Left lung (tissue), 10 donors: ENCODE data around the gene HSPA12A. TPM values are rescaled to one million over a fixed set of nuclear protein-coding genes. Genes with fewer than 3 reads are reported as not detected.

Experiments
- ATAC-seq: fragments of 200-7000 bp; cut with Tn5 transposase; one replicate; pipeline ENCODE4 v1.9.1; 2020; ENCODE audit warnings: moderate library complexity
- DNase-seq, 4 donors: peaks; one replicate each; pipeline ENCODE4 v3.0.0-alpha.2; 2013 to 2020
- H3K27ac ChIP-seq, 2 donors: fragments of 200-600 bp; sonication (generic) in 1 of 2; one replicate each; pipeline versions ENCODE4 v1.5.0 to v1.8.0; 2020 to 2021
- H3K27me3 ChIP-seq, 2 donors: fragments of 200-600 bp; sonication (generic) in 1 of 2; one replicate each; pipeline versions ENCODE4 v1.5.0 to v1.8.0; 2020 to 2021
- H3K36me3 ChIP-seq, 2 donors: fragments of 200-600 bp; sonication (generic) in 1 of 2; one replicate each; pipeline versions ENCODE4 v1.5.0 to v1.8.0; 2020 to 2021
- H3K4me1 ChIP-seq, 2 donors: fragments of 200-600 bp; one replicate each; pipeline ENCODE4 v1.8.0; 2021
- H3K4me3 ChIP-seq, 2 donors: fragments of 200-600 bp; sonication (generic) in 1 of 2; one replicate each; pipeline versions ENCODE4 v1.5.0 to v1.8.0; 2020 to 2021; ENCODE audit warnings: mild to moderate bottlenecking in 1 of 2
- H3K9me3 ChIP-seq, 2 donors: fragments of 200-600 bp; sonication (generic) in 1 of 2; one replicate each; pipeline versions ENCODE4 v1.5.0 to v1.8.0; 2020 to 2021
- intact Hi-C, 2 donors: fragments of 100-400 bp; cut with DNase I; formaldehyde crosslinking; loops; one replicate each; pipeline versions ENCODE4 v1.11.2 to v1.14.2; 2022
- polyA plus RNA-seq, 6 donors: library from polyadenylated mRNA; unstranded; fragments of 120-200 nt; gene quantifications; one replicate each; pipeline ENCODE4 v1.2.1, GENCODE V29; 2013; ENCODE audit not compliant: insufficient read length in 6 of 6
- total RNA-seq, 2 donors: library from RNA; stranded (reverse); fragmentation: NEBNext Ultra II Directional; extraction: Animal tissue kit (Norgen Biotek cat#: 25700); gene quantifications; one replicate each; pipeline ENCODE4 v1.2.1, GENCODE V29; 2021
- TF ChIP-seq, protein P1 (sequence below), 2 donors: fragments of 200-600 bp; sonication (generic) in 1 of 2; IDR thresholded peaks; one replicate each; pipeline versions ENCODE4 v1.5.0 to v1.8.0; 2021; ENCODE audit warnings: antibody characterized with exemption in 2 of 2
- donor health status: DM: no; HTN: yes; CAD: no.
- donor health status: DM: no; HTN: no; CAD: no.

Gene HSPA12A
- total and polyA plus RNA-seq, 8 donors = 9.1 to 13.5 (median 12.0) TPM

DNA sequence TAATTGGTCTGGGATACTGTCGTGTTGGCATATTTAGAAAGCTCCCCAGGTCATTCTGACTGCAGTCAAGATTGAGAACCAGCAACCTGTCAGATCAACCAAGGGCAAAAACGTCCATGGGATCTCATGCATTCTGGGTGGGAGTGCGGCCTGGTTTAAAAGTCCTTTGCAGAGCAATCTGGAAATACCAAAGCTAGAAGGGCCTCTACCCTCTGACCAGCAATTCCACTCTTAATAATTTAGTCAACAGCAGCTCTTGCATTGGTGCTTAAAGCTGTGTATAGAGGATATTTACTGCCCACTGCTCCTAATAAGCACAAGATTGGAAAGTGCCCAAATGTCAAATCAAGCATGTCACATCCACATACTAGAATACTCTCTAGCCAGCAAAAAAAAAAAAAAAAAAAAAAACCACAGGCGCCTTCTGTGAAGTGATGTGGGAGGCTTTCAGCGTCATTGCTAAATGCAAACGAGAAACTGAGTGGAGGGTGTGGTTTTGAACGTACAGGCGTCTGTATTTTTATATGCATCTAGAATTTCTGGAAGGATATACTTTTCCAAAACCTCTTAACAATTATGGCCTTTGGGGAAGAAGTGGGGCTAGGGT, 44.8 kb upstream of the HSPA12A start:
- H3K9me3 ChIP-seq = no peaks in the 10 kb centered on the region
- DNase-seq (no peak), ATAC-seq (no peak)
- H3K36me3 ChIP-seq = no peaks in the 10 kb centered on the region
- peaks cover 4 to 5% of the 10 kb centered on the region in 2 donors for H3K4me1 ChIP-seq
- intact Hi-C loops = loop anchor here (5.0 to 10.0 kb wide), 2 partner anchors 102 to 105 kb away; no protein-coding TSS in a partner anchor
- no peak overlapping the region for H3K4me3 ChIP-seq
- TF ChIP-seq, protein P1, sequence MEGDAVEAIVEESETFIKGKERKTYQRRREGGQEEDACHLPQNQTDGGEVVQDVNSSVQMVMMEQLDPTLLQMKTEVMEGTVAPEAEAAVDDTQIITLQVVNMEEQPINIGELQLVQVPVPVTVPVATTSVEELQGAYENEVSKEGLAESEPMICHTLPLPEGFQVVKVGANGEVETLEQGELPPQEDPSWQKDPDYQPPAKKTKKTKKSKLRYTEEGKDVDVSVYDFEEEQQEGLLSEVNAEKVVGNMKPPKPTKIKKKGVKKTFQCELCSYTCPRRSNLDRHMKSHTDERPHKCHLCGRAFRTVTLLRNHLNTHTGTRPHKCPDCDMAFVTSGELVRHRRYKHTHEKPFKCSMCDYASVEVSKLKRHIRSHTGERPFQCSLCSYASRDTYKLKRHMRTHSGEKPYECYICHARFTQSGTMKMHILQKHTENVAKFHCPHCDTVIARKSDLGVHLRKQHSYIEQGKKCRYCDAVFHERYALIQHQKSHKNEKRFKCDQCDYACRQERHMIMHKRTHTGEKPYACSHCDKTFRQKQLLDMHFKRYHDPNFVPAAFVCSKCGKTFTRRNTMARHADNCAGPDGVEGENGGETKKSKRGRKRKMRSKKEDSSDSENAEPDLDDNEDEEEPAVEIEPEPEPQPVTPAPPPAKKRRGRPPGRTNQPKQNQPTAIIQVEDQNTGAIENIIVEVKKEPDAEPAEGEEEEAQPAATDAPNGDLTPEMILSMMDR (IDR thresholded peaks at IDR 0.05) = no peak
- H3K27me3 ChIP-seq = peaks cover 0 to 35% of the 10 kb centered on the region in 2 donors
- H3K27ac ChIP-seq = no peak overlapping the region

DNA sequence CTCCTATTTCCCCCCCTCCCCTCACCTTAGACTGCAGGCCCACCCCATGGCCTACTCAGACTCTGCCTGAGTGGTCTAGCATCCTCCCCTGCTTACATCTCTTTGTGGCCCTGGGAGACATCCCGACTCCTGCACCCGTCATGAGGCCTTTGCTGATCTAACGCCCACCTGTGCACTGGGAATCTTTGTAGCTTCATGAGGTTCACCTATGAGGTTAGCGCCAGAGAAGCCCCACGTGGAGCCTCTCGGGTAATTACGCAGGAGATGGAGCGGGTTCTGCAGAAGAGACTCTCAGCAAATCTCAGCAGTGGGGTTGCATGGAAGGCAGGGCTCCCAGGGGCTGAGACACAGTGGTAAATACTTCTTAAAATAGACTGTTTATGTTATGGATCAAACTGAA, 43.5 kb upstream of the HSPA12A start:
- Histone ChIP-seq H3K4me1 (peaks cover 4 to 5% of the 10 kb centered on the region in 2 donors), H3K27me3 (peaks cover 0 to 27% of the 10 kb centered on the region in 2 donors), H3K4me3 (no peak overlapping the region), H3K27ac (no peak overlapping the region), H3K9me3 (no peaks in the 10 kb centered on the region), H3K36me3 (no peaks in the 10 kb centered on the region)
- intact Hi-C loops = loop anchor here (5.0 to 10.0 kb wide), 2 partner anchors 101 to 104 kb away; no protein-coding TSS in a partner anchor
- TF ChIP-seq, protein P1 (IDR thresholded peaks at IDR 0.05) = no peak
- DNase-seq = no peak
- ATAC-seq = no peak

DNA sequence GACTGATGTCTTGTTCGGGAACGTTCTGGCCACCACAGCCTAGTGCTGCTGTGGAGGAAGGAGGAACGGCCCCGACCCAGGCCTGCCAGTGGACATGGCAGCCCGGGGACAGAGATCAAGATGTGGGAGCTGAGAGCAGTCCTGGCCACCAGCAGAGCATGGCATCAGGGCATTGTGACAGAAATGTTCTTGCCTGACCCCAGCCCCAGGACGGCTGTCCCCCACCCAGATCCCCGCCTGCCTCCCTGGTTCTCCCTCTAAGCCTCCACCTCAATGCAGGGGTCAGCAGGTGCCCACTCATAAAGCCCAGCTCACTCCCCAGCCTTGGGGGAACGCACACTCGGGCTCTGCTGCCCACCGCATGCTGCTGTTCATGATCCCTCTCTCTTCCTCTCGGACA, 42.9 kb upstream of the HSPA12A start:
- Histone ChIP-seq H3K4me1 (peaks cover 4 to 5% of the 10 kb centered on the region in 2 donors), H3K9me3 (no peaks in the 10 kb centered on the region), H3K4me3 (no peak overlapping the region), H3K27ac (no peak overlapping the region), H3K36me3 (no peaks in the 10 kb centered on the region), H3K27me3 (peaks cover 0 to 21% of the 10 kb centered on the region in 2 donors)
- DNase-seq = no peak
- ATAC-seq = no peak
- intact Hi-C loops = loop anchor here (5.0 to 10.0 kb wide), 2 partner anchors 100 to 103 kb away; no protein-coding TSS in a partner anchor
- TF ChIP-seq, protein P1 (IDR thresholded peaks at IDR 0.05) = no peak

DNA sequence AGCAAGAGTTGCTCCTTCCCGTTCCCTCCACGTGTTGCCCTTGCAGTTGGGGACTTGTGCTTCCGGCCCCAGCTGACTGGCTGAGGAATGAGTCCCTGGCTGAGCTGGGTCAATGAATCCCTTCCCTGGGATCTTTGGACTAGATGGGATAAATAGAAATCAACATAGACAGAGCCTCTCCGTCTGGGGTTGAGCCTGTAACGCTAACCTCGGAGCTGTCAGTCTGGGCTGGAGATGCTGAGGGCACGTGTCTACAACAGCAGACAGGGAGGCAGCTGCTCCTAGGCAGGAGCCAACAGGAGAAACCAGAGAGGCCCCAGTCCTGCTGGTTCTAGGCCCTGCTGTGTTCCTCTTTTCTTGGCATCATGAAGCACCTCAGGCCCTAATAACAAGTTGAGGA, 42.3 kb upstream of the HSPA12A start:
- ATAC-seq (no peak), DNase-seq (no peak)
- no peak overlapping the region for H3K4me3 ChIP-seq
- no peaks in the 10 kb centered on the region for H3K9me3 ChIP-seq
- no peak overlapping the region for H3K27ac ChIP-seq
- no peaks in the 10 kb centered on the region for H3K36me3 ChIP-seq
- H3K27me3 ChIP-seq = peaks cover 0 to 17% of the 10 kb centered on the region in 2 donors
- TF ChIP-seq, protein P1 (IDR thresholded peaks at IDR 0.05) = no peak
- intact Hi-C loops = loop anchor here (5.0 to 10.0 kb wide), 2 partner anchors 100 to 102 kb away; no protein-coding TSS in a partner anchor
- H3K4me1 ChIP-seq = peaks cover 4 to 5% of the 10 kb centered on the region in 2 donors

DNA sequence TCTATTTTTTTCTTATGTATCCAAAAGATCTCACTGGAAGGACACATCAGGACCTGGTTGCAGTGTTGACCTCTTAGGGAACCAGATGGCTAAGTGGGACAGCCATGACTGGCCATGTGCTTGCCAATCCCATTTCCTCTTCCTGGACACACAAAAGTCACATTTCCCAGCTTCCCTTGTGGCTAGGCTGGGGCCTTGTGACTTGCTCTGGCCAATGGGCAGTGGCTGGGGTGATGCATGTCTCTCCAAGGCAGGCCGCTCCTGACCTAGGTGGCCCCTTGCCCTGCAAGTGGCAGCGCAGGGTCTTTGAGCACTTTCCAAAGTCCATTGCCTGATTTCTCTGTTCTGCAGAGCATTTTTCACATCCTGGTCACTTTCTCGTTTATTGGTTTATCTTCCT, 41.7 kb upstream of the HSPA12A start:
- Histone ChIP-seq H3K27me3 (peaks cover 0 to 17% of the 10 kb centered on the region in 2 donors), H3K4me3 (no peak overlapping the region), H3K9me3 (no peaks in the 10 kb centered on the region), H3K4me1 (peaks cover 4 to 5% of the 10 kb centered on the region in 2 donors), H3K27ac (no peak overlapping the region), H3K36me3 (no peaks in the 10 kb centered on the region)
- intact Hi-C loops = loop anchor here in 1 of 2 donors (10.0 kb wide), 1 partner anchor 99 kb away; no protein-coding TSS in a partner anchor
- ATAC-seq (no peak), DNase-seq (no peak)
- TF ChIP-seq, protein P1 (IDR thresholded peaks at IDR 0.05) = no peak
